ENCODE measurements around the gene RABEP2. TPM values are rescaled to one million over a fixed set of nuclear protein-coding genes. Genes with fewer than 3 reads are reported as not detected.

Gene RABEP2
- total and polyA plus RNA-seq, 9 of the 15 experiments (the other 6 are each of a cell fraction or from before 2014, with no cell fraction given), result 0.15 to 13.4 (median 3.5) TPM

DNA sequence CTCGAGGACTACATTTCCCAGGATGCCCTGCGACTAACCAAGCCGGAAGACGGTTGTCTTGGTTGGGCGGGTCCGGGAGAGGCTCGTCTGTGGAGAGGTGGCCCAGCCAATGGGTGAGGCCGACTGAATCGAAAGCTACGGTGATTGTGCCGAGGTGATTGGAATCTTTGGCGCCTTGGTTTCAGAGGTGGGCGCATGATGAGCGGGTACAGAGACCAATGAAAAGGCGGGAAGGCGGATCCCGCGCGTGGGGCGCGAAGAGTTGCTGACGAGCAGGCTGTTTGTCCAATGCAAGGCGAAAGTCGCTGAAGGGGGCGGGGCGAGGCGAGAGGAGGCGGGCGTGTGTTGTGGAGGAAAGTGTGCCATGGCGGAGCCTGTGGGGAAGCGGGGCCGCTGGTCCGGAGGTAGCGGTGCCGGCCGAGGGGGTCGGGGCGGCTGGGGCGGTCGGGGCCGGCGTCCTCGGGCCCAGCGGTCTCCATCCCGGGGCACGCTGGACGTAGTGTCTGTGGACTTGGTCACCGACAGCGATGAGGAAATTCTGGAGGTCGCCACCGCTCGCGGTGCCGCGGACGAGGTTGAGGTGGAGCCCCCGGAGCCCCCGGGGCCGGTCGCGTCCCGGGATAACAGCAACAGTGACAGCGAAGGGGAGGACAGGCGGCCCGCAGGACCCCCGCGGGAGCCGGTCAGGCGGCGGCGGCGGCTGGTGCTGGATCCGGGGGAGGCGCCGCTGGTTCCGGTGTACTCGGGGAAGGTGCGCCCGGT, 25.8 kb upstream of the RABEP2 start, which contains the start of gene NFATC2IP (continued):
- TF ChIP-seq, protein P1, sequence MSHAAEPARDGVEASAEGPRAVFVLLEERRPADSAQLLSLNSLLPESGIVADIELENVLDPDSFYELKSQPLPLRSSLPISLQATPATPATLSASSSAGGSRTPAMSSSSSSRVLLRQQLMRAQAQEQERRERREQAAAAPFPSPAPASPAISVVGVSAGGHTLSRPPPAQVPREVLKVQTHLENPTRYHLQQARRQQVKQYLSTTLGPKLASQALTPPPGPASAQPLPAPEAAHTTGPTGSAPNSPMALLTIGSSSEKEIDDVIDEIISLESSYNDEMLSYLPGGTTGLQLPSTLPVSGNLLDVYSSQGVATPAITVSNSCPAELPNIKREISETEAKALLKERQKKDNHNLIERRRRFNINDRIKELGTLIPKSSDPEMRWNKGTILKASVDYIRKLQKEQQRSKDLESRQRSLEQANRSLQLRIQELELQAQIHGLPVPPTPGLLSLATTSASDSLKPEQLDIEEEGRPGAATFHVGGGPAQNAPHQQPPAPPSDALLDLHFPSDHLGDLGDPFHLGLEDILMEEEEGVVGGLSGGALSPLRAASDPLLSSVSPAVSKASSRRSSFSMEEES (CRISPR knock-in tag; IDR thresholded peaks at IDR 0.05), result no peak
- TF ChIP-seq CEBPG (CRISPR knock-in tag; IDR thresholded peaks at IDR 0.05) (no peak), CEBPG (tag; conservative IDR thresholded peaks at IDR 0.05 in 1 of 2, IDR thresholded peaks at IDR 0.05 in 1 of 2) (no peak), EGR1 (conservative IDR thresholded peaks at IDR 0.05) (peak; percentile 94), ZNF316 (IDR thresholded peaks at IDR 0.05) (no peak), ZNF197 (CRISPR knock-in tag; IDR thresholded peaks at IDR 0.05; ENCODE audit: low read depth) (no peak), YY1 (IDR thresholded peaks at IDR 0.05; ENCODE audit: borderline replicate concordance in 1 of 3, control insufficient read depth in 1 of 3, extremely low read depth in 1 of 3, insufficient read depth in 3 of 3, insufficient read length in 1 of 3, insufficient replicate concordance in 2 of 3, low read depth in 1 of 3, low read length in 2 of 3) (peak; percentile 62 to 91 (median 86)), NEUROD1 (IDR thresholded peaks at IDR 0.05; ENCODE audit: borderline replicate concordance, low read depth, low read length, partially characterized antibody) (peak; percentile 95), TAF1 (IDR thresholded peaks at IDR 0.05; ENCODE audit: control insufficient read depth, extremely low read depth, insufficient read depth, low read length, severe bottlenecking) (peak; percentile 95), MTF1 (CRISPR knock-in tag; IDR thresholded peaks at IDR 0.05; ENCODE audit: borderline replicate concordance) (no peak), EP400 (IDR thresholded peaks at IDR 0.05) (peak; percentile 85), ZFPM2 (CRISPR knock-in tag; IDR thresholded peaks at IDR 0.05) (no peak), DMBX1 (CRISPR knock-in tag; IDR thresholded peaks at IDR 0.05; ENCODE audit: borderline replicate concordance) (no peak), ZNF408 (CRISPR knock-in tag; IDR thresholded peaks at IDR 0.05; ENCODE audit: low read depth) (no peak), MCM2 (IDR thresholded peaks at IDR 0.05; ENCODE audit: low read depth) (no peak), ZBTB7A (IDR thresholded peaks at IDR 0.05; ENCODE audit: borderline replicate concordance, control insufficient read depth, low read depth, low read length) (peak; percentile 64; the same call in 1 of the 2 replicates), NBN (IDR thresholded peaks at IDR 0.05; ENCODE audit: low read depth) (no peak), FOXJ3 (CRISPR knock-in tag; IDR thresholded peaks at IDR 0.05) (no peak), E2F3 (CRISPR knock-in tag; IDR thresholded peaks at IDR 0.05) (no peak), CCAR2 (IDR thresholded peaks at IDR 0.05; ENCODE audit: low read depth, low read length) (no peak), ZNF324 (CRISPR knock-in tag; IDR thresholded peaks at IDR 0.05) (no peak), KHSRP (IDR thresholded peaks at IDR 0.05) (no peak), SPI1 (IDR thresholded peaks at IDR 0.05; ENCODE audit: borderline replicate concordance, low read depth, low read length) (no peak)
- TF ChIP-seq, protein P2, sequence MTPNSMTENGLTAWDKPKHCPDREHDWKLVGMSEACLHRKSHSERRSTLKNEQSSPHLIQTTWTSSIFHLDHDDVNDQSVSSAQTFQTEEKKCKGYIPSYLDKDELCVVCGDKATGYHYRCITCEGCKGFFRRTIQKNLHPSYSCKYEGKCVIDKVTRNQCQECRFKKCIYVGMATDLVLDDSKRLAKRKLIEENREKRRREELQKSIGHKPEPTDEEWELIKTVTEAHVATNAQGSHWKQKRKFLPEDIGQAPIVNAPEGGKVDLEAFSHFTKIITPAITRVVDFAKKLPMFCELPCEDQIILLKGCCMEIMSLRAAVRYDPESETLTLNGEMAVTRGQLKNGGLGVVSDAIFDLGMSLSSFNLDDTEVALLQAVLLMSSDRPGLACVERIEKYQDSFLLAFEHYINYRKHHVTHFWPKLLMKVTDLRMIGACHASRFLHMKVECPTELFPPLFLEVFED (CRISPR knock-in tag; conservative IDR thresholded peaks at IDR 0.05), result no peak
- TF ChIP-seq, protein P3, sequence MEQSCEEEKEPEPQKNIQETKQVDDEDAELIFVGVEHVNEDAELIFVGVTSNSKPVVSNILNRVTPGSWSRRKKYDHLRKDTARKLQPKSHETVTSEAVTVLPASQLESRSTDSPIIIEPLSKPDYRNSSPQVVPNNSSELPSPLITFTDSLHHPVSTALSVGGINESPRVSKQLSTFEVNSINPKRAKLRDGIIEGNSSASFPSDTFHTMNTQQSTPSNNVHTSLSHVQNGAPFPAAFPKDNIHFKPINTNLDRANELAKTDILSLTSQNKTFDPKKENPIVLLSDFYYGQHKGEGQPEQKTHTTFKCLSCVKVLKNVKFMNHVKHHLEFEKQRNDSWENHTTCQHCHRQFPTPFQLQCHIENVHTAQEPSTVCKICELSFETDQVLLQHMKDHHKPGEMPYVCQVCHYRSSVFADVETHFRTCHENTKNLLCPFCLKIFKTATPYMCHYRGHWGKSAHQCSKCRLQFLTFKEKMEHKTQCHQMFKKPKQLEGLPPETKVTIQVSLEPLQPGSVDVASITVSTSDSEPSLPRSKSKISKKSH (CRISPR knock-in tag; IDR thresholded peaks at IDR 0.05), result no peak
